ENCODE measurements around the gene EIF4G1. TPM values are rescaled to one million over a fixed set of nuclear protein-coding genes. Genes with fewer than 3 reads are reported as not detected.

EIF4G1 gene
- total and polyA plus RNA-seq, 10 of the 15 experiments (the other 5 are each of a cell fraction or from before 2014, with no cell fraction given): 5.7 to 462 (median 237) TPM

GRCh38 chr3:184298759-184299487 lies 15.5 kb upstream of the EIF4G1 start, which contains the start of gene PSMD2 (continued):
- TF ChIP-seq ZNF384 (IDR thresholded peaks at IDR 0.05; ENCODE audit: borderline replicate concordance, low read depth, low read length) (peak; percentile 74; the same call in 1 of the 2 replicates), POLR2A (IDR thresholded peaks at IDR 0.05; ENCODE audit: low read depth, low read length) (peak; percentile 88), IRF5 (IDR thresholded peaks at IDR 0.05; ENCODE audit: borderline replicate concordance) (0 out of 2 replicates have a peak, but pooled peaks have one; percentile 31), SIN3A (IDR thresholded peaks at IDR 0.05; ENCODE audit: low read depth, low read length) (peak; percentile 51; the same call in 1 of the 2 replicates), STAT3 (IDR thresholded peaks at IDR 0.05; ENCODE audit: low read depth, low read length) (no peak), SUZ12 (IDR thresholded peaks at IDR 0.05; ENCODE audit: unreplicated experiment) (no peak), CREB1 (IDR thresholded peaks at IDR 0.05; ENCODE audit: low read depth) (peak; percentile 64; the same call in 1 of the 2 replicates), RBBP5 (conservative IDR thresholded peaks at IDR 0.05) (no peak), RAD51 (IDR thresholded peaks at IDR 0.05) (no peak), POLR2AphosphoS2 (IDR thresholded peaks at IDR 0.05; ENCODE audit: low read depth, low read length) (peak; percentile 58; the same call in 1 of the 2 replicates), RUNX3 (IDR thresholded peaks at IDR 0.05; ENCODE audit: low read length) (peak; percentile 41; the same call in 1 of the 2 replicates), NKRF (conservative IDR thresholded peaks at IDR 0.05) (peak; percentile 89), SIX5 (IDR thresholded peaks at IDR 0.05; ENCODE audit: low read depth, low read length, severe bottlenecking) (peak; percentile 84), GATAD2B (conservative IDR thresholded peaks at IDR 0.05; ENCODE audit: low read depth) (peak; percentile 70; the same call in 1 of the 2 replicates), BACH1 (IDR thresholded peaks at IDR 0.05; ENCODE audit: borderline replicate concordance) (peak; percentile 73; the same call in 1 of the 2 replicates), PBX3 (IDR thresholded peaks at IDR 0.05; ENCODE audit: insufficient replicate concordance, low read depth, low read length) (no peak), RELB (IDR thresholded peaks at IDR 0.05; ENCODE audit: low read depth) (0 out of 2 replicates have a peak, but pooled peaks have one; percentile 8), POLR2AphosphoS5 (IDR thresholded peaks at IDR 0.05; ENCODE audit: low read length) (peak; percentile 74), NR2C1 (IDR thresholded peaks at IDR 0.05) (peak; percentile 95), TBL1XR1 (IDR thresholded peaks at IDR 0.05; ENCODE audit: low read depth, low read length) (peak; percentile 53; the same call in 1 of the 2 replicates), HCFC1 (IDR thresholded peaks at IDR 0.05; ENCODE audit: low read length) (peak; percentile 89), PML (IDR thresholded peaks at IDR 0.05; ENCODE audit: low read length) (peak; percentile 54; the same call in 1 of the 2 replicates), CHD2 (IDR thresholded peaks at IDR 0.05; ENCODE audit: borderline replicate concordance, low read depth, low read length) (peak; percentile 98), FOS (IDR thresholded peaks at IDR 0.05; ENCODE audit: borderline replicate concordance, extremely low read depth, insufficient read length) (no peak)
